Dermis microvascular lymphatic vessel endothelial cell (primary cell): ENCODE measurements around the gene SIT1. TPM values are rescaled to one million over a fixed set of nuclear protein-coding genes. Genes with fewer than 3 reads are reported as not detected.

Source experiments
- DNase-seq, 2 donors: peaks; one replicate each; pipeline versions ENCODE4 v3.0.0 to v3.0.0-alpha.2; 2010; ENCODE audit warnings: low read depth in 2 of 2
- total RNA-seq: library from RNA; depleted of rRNA; stranded (reverse); fragments of >200 nt; gene quantifications from 2 replicates; pipeline ENCODE4 v1.2.1, GENCODE V29; 2014

The SIT1 gene
- total RNA-seq, 1 donor from 2014 or later: not detected

- no peak for DNase-seq
Observed at GRCh38 chr9:35682520-35683315, 32.0 kb upstream of the SIT1 start.

GRCh38 chr9:35682051-35682450 lies 31.3 kb upstream of the SIT1 start:
- no peak for DNase-seq

GRCh38 chr9:35681341-35682002 lies 30.7 kb upstream of the SIT1 start:
- no peak for DNase-seq

GRCh38 chr9:35680331-35681105 lies 29.8 kb upstream of the SIT1 start:
- DNase-seq: no peak

GRCh38 chr9:35679766-35680330 lies 29.1 kb upstream of the SIT1 start:
- no peak for DNase-seq

- no peak for DNase-seq
Observed at GRCh38 chr9:35679091-35679490, 28.4 kb upstream of the SIT1 start.

- DNase-seq: peak in 1 of 2 donors; percentile 38
Observed at GRCh38 chr9:35675732-35676392, 25.1 kb upstream of the SIT1 start.

GRCh38 chr9:35675204-35675603 lies 24.5 kb upstream of the SIT1 start:
- no peak for DNase-seq

- DNase-seq: no peak
Observed at GRCh38 chr9:35674025-35674361, 23.3 kb upstream of the SIT1 start.

- no peak for DNase-seq
Observed at GRCh38 chr9:35673132-35674024, 22.6 kb upstream of the SIT1 start, which contains the start of gene CA9. Gene CA9 (plus strand): TSS chr9:35673928. CDS start chr9:35673960, 32 bp downstream.

- DNase-seq: peak in 1 of 2 donors; percentile 49
Observed at GRCh38 chr9:35669331-35670145, 18.8 kb upstream of the SIT1 start.

- DNase-seq: no peak
Observed at GRCh38 chr9:35667939-35668338, 17.2 kb upstream of the SIT1 start.

GRCh38 chr9:35666549-35666948 lies 15.8 kb upstream of the SIT1 start:
- no peak for DNase-seq

GRCh38 chr9:35666045-35666444 lies 15.3 kb upstream of the SIT1 start:
- no peak for DNase-seq

GRCh38 chr9:35665471-35665818 lies 14.7 kb upstream of the SIT1 start:
- no peak for DNase-seq

- peak; percentile 28 to 81 for DNase-seq
Observed at GRCh38 chr9:35664531-35665470, 14.1 kb upstream of the SIT1 start, which contains the start of gene ARHGEF39. Gene ARHGEF39 (minus strand): TSS chr9:35665195. CDS start chr9:35665169, 26 bp downstream.

GRCh38 chr9:35662437-35662836 lies 11.7 kb upstream of the SIT1 start:
- no peak for DNase-seq

GRCh38 chr9:35661756-35662350 lies 11.1 kb upstream of the SIT1 start:
- DNase-seq: no peak
